Kidney (tissue), 14 donors: Measurements from ENCODE around the gene ZBTB47. TPM values are rescaled to one million over a fixed set of nuclear protein-coding genes. Genes with fewer than 3 reads are reported as not detected.

Source experiments
- DNase-seq, 5 donors: peaks; one replicate each; pipeline ENCODE4 v3.0.0-alpha.2; 2013 to 2020
- FAIRE-seq: peaks from 2 replicates; lab custom pipeline; 2012; peaks lifted over from hg19 to GRCh38; lab: Jason Lieb, UNC
- H3K27ac ChIP-seq, 2 donors: one replicate each; pipeline ENCODE4 v1.7.0; 2013; ENCODE audit warnings: low read depth in 2 of 2, low read length in 2 of 2, inconsistent platforms in 1 of 2
- H3K27me3 ChIP-seq: one replicate; pipeline ENCODE4 v1.7.1; 2013; ENCODE audit warnings: low read length, inconsistent platforms; ENCODE audit not compliant: control insufficient read depth, insufficient read depth
- H3K36me3 ChIP-seq, 3 donors: one replicate each; pipeline versions ENCODE4 v1.7.0 to v1.7.1; 2013; ENCODE audit warnings: low read length in 3 of 3, control low read depth in 1 of 3, inconsistent platforms in 1 of 3; ENCODE audit not compliant: insufficient read depth in 3 of 3, control insufficient read depth in 2 of 3
- H3K4me1 ChIP-seq, 3 donors: one replicate each; pipeline versions ENCODE4 v1.7.0 to v1.7.1; 2013; ENCODE audit warnings: low read length in 3 of 3, inconsistent platforms in 1 of 3, low read depth in 1 of 3; ENCODE audit not compliant: control insufficient read depth in 2 of 3, insufficient read depth in 2 of 3
- H3K4me3 ChIP-seq, 3 donors: one replicate each; pipeline versions ENCODE4 v1.7.0 to v1.8.1; 2013; ENCODE audit warnings: low read length in 3 of 3, control low read depth in 1 of 3, inconsistent platforms in 1 of 3
- H3K9ac ChIP-seq, 3 donors: one replicate each; pipeline versions ENCODE4 v1.7.0 to v1.7.1; 2013; ENCODE audit warnings: low read length in 3 of 3, control low read depth in 1 of 3, inconsistent platforms in 1 of 3
- H3K9me3 ChIP-seq, 3 donors: one replicate each; pipeline versions ENCODE4 v1.7.0 to v1.7.1; 2013; ENCODE audit warnings: low read length in 3 of 3, control low read depth in 1 of 3, inconsistent platforms in 1 of 3; ENCODE audit not compliant: control insufficient read depth in 2 of 3, insufficient read depth in 1 of 3
- intact Hi-C: fragments of 100-400 bp; cut with DNase I; formaldehyde crosslinking; loops from one replicate; pipeline ENCODE4 v1.11.1; 2022
- polyA plus RNA-seq: library from polyadenylated mRNA; stranded (reverse); fragments of 350-450 nt; fragmentation: Illumina TruSeq; extraction: RNeasy Lipid Tissue Mini Kit (QIAGEN cat#74804); gene quantifications from one replicate; pipeline ENCODE4 v1.2.3, GENCODE V29; 2014; ENCODE audit warnings: low read depth, low replicate concordance; ENCODE audit not compliant: insufficient read depth
- total RNA-seq: library from RNA; stranded (reverse); fragmentation: NEBNext Ultra II Directional; extraction: Animal tissue kit (Norgen Biotek cat#: 25700); gene quantifications from one replicate; pipeline ENCODE4 v1.2.1, GENCODE V29; 2021
- TF ChIP-seq, protein P1 (sequence below): IDR thresholded peaks from 3 replicates; pipeline ENCODE4 v1.5.1; 2012; ENCODE audit warnings: mild to moderate bottlenecking, moderate library complexity, borderline replicate concordance; ENCODE audit not compliant: insufficient read depth; ENCODE audit errors: extremely low read depth
- donor health status: control.
- donor health status: control.
- donor health status: control.
- donor health status: control.
- donor health status: control.
- donor health status: DM: yes; HTN: yes; CAD: no.
- donor health status: Normal renal cell carcinoma (clear cell type).

ZBTB47 gene
- total and polyA plus RNA-seq, 2 donors from 2014 or later = 7.8 to 26.6 TPM

GRCh38 chr3:42635111-42635510 is 18.4 kb upstream of the ZBTB47 start:
- no peaks in the 10 kb centered on the region for H3K4me1 ChIP-seq
- H3K4me3 ChIP-seq = no peak overlapping the region
- H3K9me3 ChIP-seq = no peaks in the 10 kb centered on the region
- FAIRE-seq (no peak), DNase-seq (no peak)
- H3K27ac ChIP-seq = no peak overlapping the region
- H3K27me3 ChIP-seq = no peaks in the 10 kb centered on the region
- TF ChIP-seq, protein P1, sequence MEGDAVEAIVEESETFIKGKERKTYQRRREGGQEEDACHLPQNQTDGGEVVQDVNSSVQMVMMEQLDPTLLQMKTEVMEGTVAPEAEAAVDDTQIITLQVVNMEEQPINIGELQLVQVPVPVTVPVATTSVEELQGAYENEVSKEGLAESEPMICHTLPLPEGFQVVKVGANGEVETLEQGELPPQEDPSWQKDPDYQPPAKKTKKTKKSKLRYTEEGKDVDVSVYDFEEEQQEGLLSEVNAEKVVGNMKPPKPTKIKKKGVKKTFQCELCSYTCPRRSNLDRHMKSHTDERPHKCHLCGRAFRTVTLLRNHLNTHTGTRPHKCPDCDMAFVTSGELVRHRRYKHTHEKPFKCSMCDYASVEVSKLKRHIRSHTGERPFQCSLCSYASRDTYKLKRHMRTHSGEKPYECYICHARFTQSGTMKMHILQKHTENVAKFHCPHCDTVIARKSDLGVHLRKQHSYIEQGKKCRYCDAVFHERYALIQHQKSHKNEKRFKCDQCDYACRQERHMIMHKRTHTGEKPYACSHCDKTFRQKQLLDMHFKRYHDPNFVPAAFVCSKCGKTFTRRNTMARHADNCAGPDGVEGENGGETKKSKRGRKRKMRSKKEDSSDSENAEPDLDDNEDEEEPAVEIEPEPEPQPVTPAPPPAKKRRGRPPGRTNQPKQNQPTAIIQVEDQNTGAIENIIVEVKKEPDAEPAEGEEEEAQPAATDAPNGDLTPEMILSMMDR = no peak
- no peak overlapping the region for H3K9ac ChIP-seq
- intact Hi-C loops = no loop called here
- peaks cover 29 to 81% (median 64%) of the 10 kb centered on the region in 3 donors for H3K36me3 ChIP-seq

DNA sequence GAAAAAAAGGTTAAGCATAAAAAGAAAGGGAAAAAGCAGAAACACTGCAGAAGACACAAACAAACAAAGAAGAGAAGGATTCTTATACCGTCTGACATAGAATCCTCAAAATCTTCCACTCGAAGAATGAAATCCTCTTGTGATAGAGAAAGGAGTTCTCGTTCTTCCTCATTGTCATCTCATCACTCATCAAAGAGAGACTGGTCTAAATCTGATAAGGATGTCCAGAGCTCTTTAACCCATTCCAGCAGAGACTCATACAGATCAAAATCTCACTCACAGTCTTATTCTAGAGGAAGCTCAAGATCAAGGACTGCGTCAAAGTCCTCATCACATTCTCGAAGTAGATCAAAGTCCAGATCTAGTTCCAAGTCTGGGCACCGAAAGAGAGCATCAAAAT is 16.5 kb upstream of the ZBTB47 start:
- no peak overlapping the region for H3K9ac ChIP-seq
- intact Hi-C loops = no loop called here
- DNase-seq (no peak), FAIRE-seq (no peak)
- no peaks in the 10 kb centered on the region for H3K9me3 ChIP-seq
- TF ChIP-seq, protein P1 = no peak
- H3K4me1 ChIP-seq = no peaks in the 10 kb centered on the region
- H3K27ac ChIP-seq = no peak overlapping the region
- H3K4me3 ChIP-seq = no peak overlapping the region
- peaks cover 29 to 76% (median 55%) of the 10 kb centered on the region in 3 donors for H3K36me3 ChIP-seq
- no peaks in the 10 kb centered on the region for H3K27me3 ChIP-seq

GRCh38 chr3:42638339-42638842 is 15.1 kb upstream of the ZBTB47 start:
- no peak overlapping the region for H3K27ac ChIP-seq
- TF ChIP-seq, protein P1 = no peak
- no peak overlapping the region for H3K9ac ChIP-seq
- FAIRE-seq (no peak), DNase-seq (no peak)
- no peaks in the 10 kb centered on the region for H3K4me1 ChIP-seq
- no peaks in the 10 kb centered on the region for H3K27me3 ChIP-seq
- H3K9me3 ChIP-seq = no peaks in the 10 kb centered on the region
- intact Hi-C loops = no loop called here
- peaks cover 24 to 77% (median 57%) of the 10 kb centered on the region in 3 donors for H3K36me3 ChIP-seq
- no peak overlapping the region for H3K4me3 ChIP-seq

DNA sequence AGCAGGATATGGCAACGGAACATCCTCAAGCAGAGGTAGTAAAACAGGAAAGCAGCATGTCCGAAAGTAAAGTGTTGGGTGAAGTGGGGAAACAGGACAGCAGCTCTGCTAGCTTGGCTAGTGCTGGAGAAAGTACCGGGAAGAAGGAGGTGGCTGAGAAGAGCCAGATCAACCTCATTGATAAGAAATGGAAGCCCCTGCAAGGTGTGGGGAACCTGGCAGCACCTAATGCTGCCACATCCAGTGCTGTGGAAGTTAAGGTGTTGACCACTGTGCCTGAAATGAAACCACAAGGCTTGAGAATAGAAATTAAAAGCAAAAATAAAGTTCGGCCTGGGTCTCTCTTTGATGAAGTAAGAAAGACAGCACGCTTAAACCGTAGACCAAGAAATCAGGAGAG is 14.3 kb upstream of the ZBTB47 start:
- Histone ChIP-seq H3K27ac (no peak overlapping the region), H3K36me3 (peaks cover 20 to 76% (median 56%) of the 10 kb centered on the region in 3 donors), H3K27me3 (no peaks in the 10 kb centered on the region), H3K4me3 (no peak overlapping the region), H3K9me3 (no peaks in the 10 kb centered on the region), H3K4me1 (no peaks in the 10 kb centered on the region), H3K9ac (no peak overlapping the region)
- DNase-seq = no peak
- TF ChIP-seq, protein P1 = no peak
- FAIRE-seq = no peak
- intact Hi-C loops = no loop called here
